IMR-90 (cell line): ENCODE results near the gene SPPL3. TPM values are rescaled to one million over a fixed set of nuclear protein-coding genes. Genes with fewer than 3 reads are reported as not detected.
A peak's percentile ranks its signal among the peaks of the same experiment; 100 is the strongest.

Source experiments
- ATAC-seq: fragments of 200-7000 bp; cut with Tn5 transposase; 2 replicates; pipeline ENCODE4 v1.9.1; 2020; ENCODE audit warnings: low read depth, mild to moderate bottlenecking, moderate library complexity
- BruUV-seq: library from RNA; stranded (reverse); fragments of 400-500 nt; replicated peaks from 2 replicates; lab custom pipeline; 2021; lab: Mats Ljungman, UMichigan
- CTCF ChIA-PET: fragments of 300-600 bp; formaldehyde crosslinking; extraction: SDS; loops from one replicate; lab custom pipeline; 2021; ENCODE audit warnings: antibody characterized with exemption; lab: Yijun Ruan, JAX
- POLR2A ChIA-PET: fragments of 300-600 bp; sonication (Branson Sonifier 250); formaldehyde crosslinking; loops from one replicate; lab custom pipeline; 2022; ENCODE audit warnings: antibody characterized with exemption; ENCODE audit not compliant: unreplicated experiment; lab: Charles Lee
- DNase-seq: peaks from one replicate; pipeline ENCODE4 v3.0.0; 2013
- H2AFZ ChIP-seq: replicated peaks from 2 replicates; pipeline ENCODE3; 2013; ENCODE audit warnings: low read length, mild to moderate bottlenecking; ENCODE audit not compliant: poor library complexity
- H2AK5ac ChIP-seq: 2 replicates; pipeline ENCODE4 v1.6.1; 2013; ENCODE audit warnings: low read depth, low read length, inconsistent platforms
- H2AK9ac ChIP-seq: replicated peaks from 2 replicates; pipeline ENCODE3; 2013; ENCODE audit warnings: mild to moderate bottlenecking, low read depth, low read length, moderate library complexity; ENCODE audit not compliant: poor library complexity
- H2BK120ac ChIP-seq: 2 replicates; pipeline ENCODE4 v1.6.1; 2013; ENCODE audit warnings: low read depth, low read length, inconsistent platforms
- H2BK15ac ChIP-seq: 3 replicates; pipeline ENCODE4 v1.6.1; 2013; ENCODE audit warnings: low read depth, low read length, inconsistent platforms
- H2BK20ac ChIP-seq: 2 replicates; pipeline ENCODE4 v1.6.1; 2013; ENCODE audit warnings: low read depth, mild to moderate bottlenecking, inconsistent platforms, low read length, moderate library complexity
- H2BK5ac ChIP-seq: 2 replicates; pipeline ENCODE4 v1.6.1; 2013; ENCODE audit warnings: mild to moderate bottlenecking, low read depth, low read length, inconsistent platforms; ENCODE audit not compliant: poor library complexity, severe bottlenecking
- H3K14ac ChIP-seq: replicated peaks from 2 replicates; pipeline ENCODE4 v1.6.1; 2013; ENCODE audit warnings: low read depth, low read length, inconsistent platforms
- H3K18ac ChIP-seq: 2 replicates; pipeline ENCODE4 v1.6.1; 2013; ENCODE audit warnings: low read depth, low read length, control low read depth
- H3K23ac ChIP-seq: 2 replicates; pipeline ENCODE4 v1.6.1; 2013; ENCODE audit warnings: low read depth, low read length, inconsistent platforms
- H3K27ac ChIP-seq: 2 replicates; pipeline ENCODE4 v1.5.1; 2013; ENCODE audit warnings: mild to moderate bottlenecking, control low read depth, low read length; ENCODE audit not compliant: insufficient read depth
- H3K27me3 ChIP-seq: 2 replicates; pipeline ENCODE4 v1.6.1; 2013; ENCODE audit warnings: low read length; ENCODE audit not compliant: control insufficient read depth, insufficient read depth
- H3K36me3 ChIP-seq: 2 replicates; pipeline ENCODE4 v1.6.1; 2013; ENCODE audit warnings: low read length, mixed read lengths; ENCODE audit not compliant: control insufficient read depth, insufficient read depth
- H3K4ac ChIP-seq: 2 replicates; pipeline ENCODE4 v1.6.1; 2013; ENCODE audit warnings: low read depth, low read length, inconsistent platforms
- H3K4me1 ChIP-seq: 2 replicates; pipeline ENCODE4 v1.6.1; 2013; ENCODE audit warnings: low read length, mixed read lengths; ENCODE audit not compliant: control insufficient read depth, insufficient read depth
- H3K4me2 ChIP-seq: 2 replicates; pipeline ENCODE4 v1.6.1; 2013; ENCODE audit warnings: low read depth, mild to moderate bottlenecking, control low read depth, low read length, moderate library complexity
- H3K4me3 ChIP-seq: 2 replicates; pipeline ENCODE4 v1.5.1; 2013; ENCODE audit warnings: low read depth, mild to moderate bottlenecking, control low read depth, low read length, moderate library complexity; ENCODE audit not compliant: insufficient read depth
- H3K56ac ChIP-seq: 2 replicates; pipeline ENCODE4 v1.6.1; 2013; ENCODE audit warnings: low read length, inconsistent platforms; ENCODE audit not compliant: insufficient read depth; ENCODE audit errors: extremely low read depth
- H3K79me1 ChIP-seq, 2 experiments: 2 replicates each; pipeline ENCODE4 v1.6.1; 2013; ENCODE audit warnings: low read length in 2 of 2, inconsistent platforms in 1 of 2, low read depth in 1 of 2
- H3K9ac ChIP-seq: 2 replicates; pipeline ENCODE4 v1.6.1; 2013; ENCODE audit warnings: low read depth, low read length, control low read depth
- H3K9me1 ChIP-seq: 2 replicates; pipeline ENCODE4 v1.6.1; 2013; ENCODE audit warnings: low read length, inconsistent platforms; ENCODE audit not compliant: insufficient read depth
- H3K9me3 ChIP-seq: 2 replicates; pipeline ENCODE4 v1.6.1; 2013; ENCODE audit warnings: low read length; ENCODE audit not compliant: control insufficient read depth, insufficient read depth
- H4K20me1 ChIP-seq: 2 replicates; pipeline ENCODE4 v1.6.1; 2013; ENCODE audit warnings: low read length, inconsistent platforms; ENCODE audit not compliant: insufficient read depth
- H4K5ac ChIP-seq: 2 replicates; pipeline ENCODE4 v1.6.1; 2013; ENCODE audit warnings: mild to moderate bottlenecking, low read depth, low read length, control low read depth
- H4K8ac ChIP-seq, 2 experiments: 2 replicates each; pipeline ENCODE4 v1.6.1; 2013; ENCODE audit warnings: low read depth in 2 of 2, low read length in 2 of 2, control low read depth in 1 of 2, inconsistent platforms in 1 of 2
- H4K91ac ChIP-seq: 2 replicates; pipeline ENCODE4 v1.6.1; 2013; ENCODE audit warnings: low read depth, low read length, inconsistent platforms; ENCODE audit not compliant: insufficient read depth
- BHLHE40 ChIP-seq: fragments of 150-350 bp; IDR thresholded peaks from 2 replicates; pipeline ENCODE4 v1.6.1; 2016; ENCODE audit warnings: mild to moderate bottlenecking, low read depth, low read length
- MAZ ChIP-seq: IDR thresholded peaks from 2 replicates; pipeline ENCODE4 v1.6.1; 2012; ENCODE audit warnings: low read depth, mild to moderate bottlenecking, low read length, improper control_type of control experiment, moderate library complexity, borderline replicate concordance
- WGBS, 2 experiments: methylation state at CpG; one replicate each; pipeline versions ENCODE4 v1.1.5 to v1.1.7; 2013; ENCODE audit warnings: missing lambda C conversion rate in 2 of 2; ENCODE audit not compliant: insufficient read length in 1 of 2; ENCODE audit errors: extremely low coverage in 2 of 2; 5-methylcytosine and 5-hydroxymethylcytosine counted together
- dilution Hi-C: fragments of 300-500 bp; cut with HindIII; formaldehyde crosslinking; loops from one replicate; pipeline ENCODE4 v1.14.3; 2018; ENCODE audit warnings: low sequenced_read_pairs; ENCODE audit not compliant: unreplicated experiment
- in situ Hi-C: fragments of 300-500 bp; cut with MboI; formaldehyde crosslinking; loops from 3 replicates; pipeline ENCODE4 v1.14.3; 2019; ENCODE audit warnings: low sequenced_read_pairs, inconsistent platforms, mixed read lengths
- intact Hi-C: fragments of 100-400 bp; cut with micrococcal nuclease; formaldehyde crosslinking; loops from 2 replicates; pipeline ENCODE4 v1.10.0; 2022
- polyA plus RNA-seq, 3 experiments: library from polyadenylated mRNA; depleted of rRNA; stranded (reverse); fragments of >200 nt; gene quantifications; 2 replicates each; pipeline ENCODE4 v1.2.3, GENCODE V29; 2012; ENCODE audit warnings: low replicate concordance in 1 of 3
- total RNA-seq: library from RNA; depleted of rRNA; stranded (reverse); fragments of >200 nt; gene quantifications from 2 replicates; pipeline ENCODE4 v1.2.3, GENCODE V29; 2012

The SPPL3 gene
- total and polyA plus RNA-seq, 2 of the 4 experiments (the other 2 are of a cell fraction): 1.6 to 18.0 TPM

- Histone ChIP-seq H3K9me3 (no peaks in the 10 kb centered on the region), H2AK9ac (peak overlapping the region; percentile 89), H3K4me2 (peak overlapping the region; percentile 40; the same call in 1 of the 2 replicates), H4K8ac (0 out of 4 replicates have a peak overlapping the region, but pooled peaks of 1 of the 2 experiments have one; percentile 28), H2BK5ac (no peak overlapping the region), H3K4me3 (no peak overlapping the region), H3K4ac (no peak overlapping the region), H3K56ac (no peak overlapping the region), H3K79me1 (peaks cover 7 to 19% of the 10 kb centered on the region in 2 experiments; a peak in 3 of 4 replicates), H2AFZ (no peak overlapping the region), H4K20me1 (no peaks in the 10 kb centered on the region), H2BK120ac (no peak overlapping the region), H3K23ac (no peak overlapping the region), H3K27ac (no peak overlapping the region), H3K9me1 (peaks cover 10% of the 10 kb centered on the region), H2BK15ac (no peak overlapping the region), H3K18ac (no peak overlapping the region), H2AK5ac (no peak overlapping the region), H2BK20ac (no peak overlapping the region), H3K14ac (no peak overlapping the region), H3K9ac (no peak overlapping the region), H4K5ac (no peak overlapping the region), H4K91ac (no peak overlapping the region), H3K4me1 (peaks cover 9% of the 10 kb centered on the region; the same call in 1 of the 2 replicates), H3K27me3 (no peaks in the 10 kb centered on the region), H3K36me3 (peaks cover 16% of the 10 kb centered on the region)
- no peak for DNase-seq
- WGBS, 2 experiments: 94% methylated on average over 5 of the region's 9 CpGs; no CpG with 5 or more reads in 1 of the 2 experiments
- ATAC-seq: no peak
- BruUV-seq: no TSS peak
- in situ Hi-C loops: no loop called here
- dilution Hi-C loops: no loop called here
- POLR2A ChIA-PET: no interaction called here
- intact Hi-C loops: no loop called here
- CTCF ChIA-PET: no interaction called here
- no peak for TF ChIP-seq MAZ
- no peak for TF ChIP-seq BHLHE40
These were observed 177.7 kb downstream of the SPPL3 start for GRCh38 chr12:120726510-120726793.
